Activated B cell treated with CpG ODN at 0.5 μM for 24 hours (primary cell): ENCODE data around the gene SEMA3D. TPM values are rescaled to one million over a fixed set of nuclear protein-coding genes. Genes with fewer than 3 reads are reported as not detected.

ENCODE experiments used
- ATAC-seq: fragments of 200-7000 bp; cut with Tn5 transposase; one replicate; pipeline ENCODE4 v1.10.0; 2021; ENCODE audit warnings: low read depth, mild to moderate bottlenecking, moderate library complexity
- CTCF ChIA-PET: fragments of 350-600 bp; sonication (Branson Sonifier 250); formaldehyde crosslinking; loops from one replicate; lab custom pipeline; 2021; ENCODE audit warnings: antibody characterized with exemption; lab: Charles Lee
- POLR2A ChIA-PET: fragments of 350-600 bp; sonication (Branson Sonifier 250); formaldehyde crosslinking; loops from one replicate; lab custom pipeline; 2021; ENCODE audit warnings: antibody characterized with exemption; lab: Charles Lee
- DNase-seq: peaks from one replicate; pipeline ENCODE4 v3.0.0; 2022
- H3K27ac Mint-ChIP-seq: one replicate; pipeline ENCODE4 v1.8.0; 2020; ENCODE audit warnings: mixed read lengths
- H3K27me3 Mint-ChIP-seq: one replicate; pipeline ENCODE4 v1.8.0; 2021; ENCODE audit warnings: mixed read lengths
- H3K36me3 Mint-ChIP-seq: one replicate; pipeline ENCODE4 v1.8.0; 2021; ENCODE audit warnings: low read depth, mixed read lengths
- H3K4me1 Mint-ChIP-seq: one replicate; pipeline ENCODE4 v1.8.0; 2021; ENCODE audit warnings: mixed read lengths
- H3K4me3 Mint-ChIP-seq: one replicate; pipeline ENCODE4 v1.8.0; 2020; ENCODE audit warnings: mild to moderate bottlenecking, mixed read lengths
- H3K9me3 Mint-ChIP-seq: one replicate; pipeline ENCODE4 v1.8.0; 2020; ENCODE audit warnings: mixed read lengths
- CTCF ChIP-seq: fragments of 200-600 bp; IDR thresholded peaks from one replicate; pipeline ENCODE4 v1.8.0; 2022; ENCODE audit warnings: antibody characterized with exemption, mild to moderate bottlenecking
- intact Hi-C: fragments of 100-400 bp; cut with micrococcal nuclease; formaldehyde crosslinking; loops from one replicate; pipeline ENCODE4 v1.15.1; 2024
- total RNA-seq: library from RNA; stranded (reverse); gene quantifications from 2 replicates; pipeline ENCODE4 v1.2.3, GENCODE V29; 2022

SEMA3D gene
- total RNA-seq, 1 donor from 2014 or later, result not detected

- no peak for DNase-seq
- H3K27me3 Mint-ChIP-seq, result no peaks in the 10 kb centered on the region
- no peaks in the 10 kb centered on the region for H3K36me3 Mint-ChIP-seq
- ATAC-seq, result no peak
- no peak for TF ChIP-seq CTCF
- H3K4me3 Mint-ChIP-seq, result no peak overlapping the region
- no peak overlapping the region for H3K27ac Mint-ChIP-seq
- CTCF ChIA-PET, result no interaction called here
- no peaks in the 10 kb centered on the region for H3K9me3 Mint-ChIP-seq
- intact Hi-C loops, result no loop called here
- POLR2A ChIA-PET, result no interaction called here
- no peaks in the 10 kb centered on the region for H3K4me1 Mint-ChIP-seq
These were observed 33.2 kb upstream of the SEMA3D start for GRCh38 chr7:85220023-85220422.

DNA sequence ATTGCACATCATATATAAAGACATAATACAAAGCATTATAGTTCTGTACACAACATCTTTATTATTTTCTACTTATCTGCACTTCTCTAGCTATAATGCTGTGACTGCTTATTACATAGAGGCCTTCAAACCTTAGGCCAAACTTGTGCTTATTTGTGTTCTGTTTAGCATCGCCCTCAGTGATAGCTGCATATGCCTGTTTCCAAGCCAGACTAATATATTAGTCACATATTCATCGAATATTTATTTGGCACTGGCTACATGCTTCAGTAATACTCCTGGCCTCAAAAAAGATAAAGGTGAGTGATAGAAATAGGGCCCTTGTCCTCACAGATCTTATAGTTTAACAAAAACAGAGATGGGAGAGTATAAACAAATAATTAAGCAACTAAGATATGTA is 30.2 kb upstream of the SEMA3D start:
- POLR2A ChIA-PET, result no interaction called here
- no peaks in the 10 kb centered on the region for H3K4me1 Mint-ChIP-seq
- CTCF ChIA-PET, result no interaction called here
- no peaks in the 10 kb centered on the region for H3K36me3 Mint-ChIP-seq
- H3K27me3 Mint-ChIP-seq, result no peaks in the 10 kb centered on the region
- H3K27ac Mint-ChIP-seq, result no peak overlapping the region
- no peak overlapping the region for H3K4me3 Mint-ChIP-seq
- intact Hi-C loops, result no loop called here
- no peaks in the 10 kb centered on the region for H3K9me3 Mint-ChIP-seq
- no peak for ATAC-seq
- DNase-seq, result no peak
- no peak for TF ChIP-seq CTCF

GRCh38 chr7:85215098-85215497 is 28.2 kb upstream of the SEMA3D start:
- Mint-ChIP-seq H3K27me3 (no peaks in the 10 kb centered on the region), H3K27ac (no peak overlapping the region), H3K36me3 (no peaks in the 10 kb centered on the region), H3K4me1 (no peaks in the 10 kb centered on the region), H3K4me3 (no peak overlapping the region), H3K9me3 (no peaks in the 10 kb centered on the region)
- intact Hi-C loops, result no loop called here
- ChIA-PET CTCF (no interaction called here), POLR2A (no interaction called here)
- TF ChIP-seq CTCF, result no peak
- DNase-seq, result no peak
- no peak for ATAC-seq

- no peak for ATAC-seq
- no peaks in the 10 kb centered on the region for H3K36me3 Mint-ChIP-seq
These were observed 26.6 kb upstream of the SEMA3D start for GRCh38 chr7:85213500-85213899.

DNA sequence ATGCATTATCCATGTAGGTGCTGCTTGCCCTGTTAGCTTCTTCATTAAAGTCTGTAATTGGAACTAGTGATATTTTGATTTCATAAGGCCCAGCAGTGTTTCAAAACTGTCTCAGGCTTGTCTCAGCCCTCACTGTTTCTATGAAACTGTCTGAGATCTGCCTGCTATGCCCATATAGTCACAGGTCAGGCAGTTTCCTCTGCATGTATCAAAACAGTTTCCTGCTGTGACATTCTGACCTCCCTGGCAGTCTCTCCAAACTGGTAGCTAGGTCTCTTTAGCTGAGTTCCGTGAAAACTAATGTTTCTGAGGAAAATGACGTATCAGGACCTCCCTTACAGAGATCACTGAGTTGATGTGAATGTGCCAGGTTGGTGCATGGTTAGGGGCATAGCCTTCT is 18.9 kb upstream of the SEMA3D start:
- Mint-ChIP-seq H3K4me3 (no peak overlapping the region), H3K27ac (no peak overlapping the region), H3K27me3 (peaks cover 6% of the 10 kb centered on the region), H3K36me3 (no peaks in the 10 kb centered on the region), H3K4me1 (no peaks in the 10 kb centered on the region), H3K9me3 (no peaks in the 10 kb centered on the region)
- intact Hi-C loops, result no loop called here
- ChIA-PET CTCF (interaction anchor here (1.5 kb wide), 1 partner anchor 19 kb away, joined by 3 read pairs; the partner anchor contains the start of gene SEMA3D), POLR2A (no interaction called here)
- DNase-seq, result no peak
- ATAC-seq, result no peak
- no peak for TF ChIP-seq CTCF

More at GRCh38 chr7:85213500-85213899, 26.6 kb upstream of the SEMA3D start:
- ChIA-PET CTCF (no interaction called here), POLR2A (no interaction called here)
- intact Hi-C loops, result no loop called here
- no peak for TF ChIP-seq CTCF
- no peaks in the 10 kb centered on the region for H3K4me1 Mint-ChIP-seq
- H3K27me3 Mint-ChIP-seq, result no peaks in the 10 kb centered on the region
- H3K27ac Mint-ChIP-seq, result no peak overlapping the region
- DNase-seq, result no peak
- no peak overlapping the region for H3K4me3 Mint-ChIP-seq
- H3K9me3 Mint-ChIP-seq, result no peaks in the 10 kb centered on the region
